Parathyroid adenoma (tissue), 2 donors: ENCODE results near the gene C2orf74.
"Not testable (repeated sequence)": the region's sequence is repeated elsewhere in the genome, so short reads cannot be mapped to it uniquely, and the experiment has no call there.

ENCODE experiments used
- H2AFZ ChIP-seq: fragments of 300-600 bp; sonication (generic); one replicate; pipeline ENCODE4 v1.7.0; 2017; ENCODE audit warnings: antibody characterized with exemption, mild to moderate bottlenecking
- H3K27ac ChIP-seq: fragments of 300-600 bp; sonication (generic); one replicate; pipeline ENCODE4 v1.7.0; 2017
- H3K27me3 ChIP-seq: fragments of 300-600 bp; sonication (generic); one replicate; pipeline ENCODE4 v1.7.0; 2017; ENCODE audit warnings: low read length; ENCODE audit not compliant: control insufficient read depth, insufficient read depth
- H3K36me3 ChIP-seq: fragments of 300-600 bp; sonication (generic); one replicate; pipeline ENCODE4 v1.7.0; 2017; ENCODE audit warnings: low read length; ENCODE audit not compliant: control insufficient read depth, insufficient read depth
- H3K4me1 ChIP-seq: fragments of 300-600 bp; sonication (generic); one replicate; pipeline ENCODE4 v1.7.0; 2017; ENCODE audit warnings: control low read depth
- H3K4me2 ChIP-seq: fragments of 300-600 bp; sonication (generic); one replicate; pipeline ENCODE4 v1.7.0; 2017; ENCODE audit warnings: low read length
- H3K4me3 ChIP-seq: fragments of 300-600 bp; sonication (generic); one replicate; pipeline ENCODE4 v1.7.0; 2017; ENCODE audit warnings: low read depth, low read length
- H3K79me2 ChIP-seq: fragments of 300-600 bp; sonication (generic); one replicate; pipeline ENCODE4 v1.7.0; 2017; ENCODE audit warnings: control low read depth
- H3K9ac ChIP-seq: fragments of 300-600 bp; sonication (generic); one replicate; pipeline ENCODE4 v1.7.0; 2017; ENCODE audit warnings: mild to moderate bottlenecking
- H3K9me3 ChIP-seq: fragments of 300-600 bp; sonication (generic); one replicate; pipeline ENCODE4 v1.7.0; 2017; ENCODE audit warnings: low read length; ENCODE audit not compliant: control insufficient read depth
- TF ChIP-seq, protein P1 (sequence below): fragments of 300-600 bp; sonication (generic); IDR thresholded peaks from one replicate; pipeline ENCODE4 v1.7.0; 2017; ENCODE audit warnings: antibody characterized with exemption, mild to moderate bottlenecking
- donor health status: primary hyperparathyroidism.

The C2orf74 gene

DNA sequence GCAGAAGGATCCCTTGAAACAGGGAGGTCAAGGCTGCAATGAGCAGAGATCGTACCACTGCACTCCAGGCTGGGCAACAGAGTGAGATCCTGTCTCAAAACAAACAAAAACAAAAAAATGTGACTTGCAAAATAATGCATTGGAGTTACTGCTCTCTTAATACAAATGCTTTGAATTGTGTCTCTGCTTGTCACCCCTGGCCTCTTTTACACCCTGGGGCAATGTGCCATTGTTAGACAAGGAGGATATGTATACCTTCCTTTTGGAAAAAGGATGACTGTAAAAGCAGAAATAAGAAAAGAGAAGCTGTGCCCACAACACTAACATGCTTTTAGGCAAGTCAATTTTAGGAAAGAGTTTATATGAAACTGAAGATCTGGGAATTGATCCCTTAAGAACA, 20.8 kb upstream of the C2orf74 start:
- Histone ChIP-seq H3K4me2 (no peak overlapping the region), H3K9me3 (no peaks in the 10 kb centered on the region), H3K27ac (no peak overlapping the region), H3K36me3 (no peaks in the 10 kb centered on the region), H3K4me1 (no peaks in the 10 kb centered on the region), H3K4me3 (no peak overlapping the region), H3K9ac (no peak overlapping the region), H3K27me3 (no peaks in the 10 kb centered on the region), H2AFZ (no peak overlapping the region), H3K79me2 (no peaks in the 10 kb centered on the region)
- TF ChIP-seq, protein P1, sequence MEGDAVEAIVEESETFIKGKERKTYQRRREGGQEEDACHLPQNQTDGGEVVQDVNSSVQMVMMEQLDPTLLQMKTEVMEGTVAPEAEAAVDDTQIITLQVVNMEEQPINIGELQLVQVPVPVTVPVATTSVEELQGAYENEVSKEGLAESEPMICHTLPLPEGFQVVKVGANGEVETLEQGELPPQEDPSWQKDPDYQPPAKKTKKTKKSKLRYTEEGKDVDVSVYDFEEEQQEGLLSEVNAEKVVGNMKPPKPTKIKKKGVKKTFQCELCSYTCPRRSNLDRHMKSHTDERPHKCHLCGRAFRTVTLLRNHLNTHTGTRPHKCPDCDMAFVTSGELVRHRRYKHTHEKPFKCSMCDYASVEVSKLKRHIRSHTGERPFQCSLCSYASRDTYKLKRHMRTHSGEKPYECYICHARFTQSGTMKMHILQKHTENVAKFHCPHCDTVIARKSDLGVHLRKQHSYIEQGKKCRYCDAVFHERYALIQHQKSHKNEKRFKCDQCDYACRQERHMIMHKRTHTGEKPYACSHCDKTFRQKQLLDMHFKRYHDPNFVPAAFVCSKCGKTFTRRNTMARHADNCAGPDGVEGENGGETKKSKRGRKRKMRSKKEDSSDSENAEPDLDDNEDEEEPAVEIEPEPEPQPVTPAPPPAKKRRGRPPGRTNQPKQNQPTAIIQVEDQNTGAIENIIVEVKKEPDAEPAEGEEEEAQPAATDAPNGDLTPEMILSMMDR: no peak

DNA sequence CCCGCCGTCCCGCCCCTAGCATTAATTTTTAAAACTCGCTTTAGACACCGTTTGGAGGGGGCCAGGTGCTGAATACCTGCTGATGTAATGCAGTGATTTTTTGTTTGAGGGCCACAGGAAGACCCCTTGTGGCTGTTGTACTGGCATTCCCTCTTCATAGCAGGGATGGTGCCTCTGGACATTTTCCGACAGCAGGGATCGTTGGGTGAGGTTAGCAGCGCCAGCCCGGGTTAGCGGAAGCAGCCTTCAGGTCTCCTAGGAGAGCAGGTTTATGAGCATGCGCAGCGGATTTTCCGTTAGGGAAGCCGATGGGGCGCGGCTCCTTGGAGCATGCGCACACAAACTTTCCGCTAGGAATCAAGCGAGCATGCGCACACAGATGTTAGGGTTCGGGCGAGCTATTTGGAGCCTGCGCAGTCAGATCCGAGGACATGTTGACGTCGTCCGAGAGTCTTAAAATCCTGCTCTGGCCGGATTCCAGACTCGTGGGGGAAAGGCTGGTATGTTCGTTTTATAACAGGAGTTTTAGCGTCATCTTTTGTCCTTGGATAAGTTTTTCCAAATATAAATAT, 17.2 kb upstream of the C2orf74 start:
- TF ChIP-seq, protein P1: peak; percentile 6
- Histone ChIP-seq H3K4me2 (peak overlapping the region; percentile 93), H3K9ac (no peak overlapping the region), H3K9me3 (no peaks in the 10 kb centered on the region), H3K79me2 (no peaks in the 10 kb centered on the region), H3K4me1 (no peaks in the 10 kb centered on the region), H3K27me3 (no peaks in the 10 kb centered on the region), H3K27ac (peak overlapping the region; percentile 55), H3K36me3 (no peaks in the 10 kb centered on the region), H3K4me3 (peak overlapping the region; percentile 80), H2AFZ (peak overlapping the region; percentile 85)

DNA sequence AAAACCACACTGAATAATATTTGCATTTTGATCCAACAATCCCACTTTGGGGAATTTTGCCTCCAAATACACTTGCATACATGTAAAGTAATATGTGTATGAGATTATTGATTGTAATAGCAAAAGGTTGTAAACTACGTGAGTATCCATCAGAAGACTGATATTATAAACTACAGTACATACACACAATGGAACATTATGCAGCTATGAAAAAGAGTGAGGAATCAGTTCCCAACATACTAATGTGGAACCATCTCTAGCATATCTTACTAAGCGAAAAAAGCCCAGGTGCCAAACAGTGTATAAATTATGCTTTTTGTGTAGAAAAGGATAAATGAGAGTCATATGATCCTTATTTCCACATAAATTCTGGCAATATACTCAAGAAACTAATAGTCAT, 16.0 kb upstream of the C2orf74 start:
- Histone ChIP-seq H3K27ac (no peak overlapping the region), H3K27me3 (no peaks in the 10 kb centered on the region), H3K4me2 (peak overlapping the region; percentile 74), H3K4me1 (no peaks in the 10 kb centered on the region), H3K4me3 (peak overlapping the region; percentile 80), H3K79me2 (no peaks in the 10 kb centered on the region), H3K36me3 (no peaks in the 10 kb centered on the region), H3K9ac (no peak overlapping the region), H3K9me3 (no peaks in the 10 kb centered on the region), H2AFZ (no peak overlapping the region)
- TF ChIP-seq, protein P1: no peak

DNA sequence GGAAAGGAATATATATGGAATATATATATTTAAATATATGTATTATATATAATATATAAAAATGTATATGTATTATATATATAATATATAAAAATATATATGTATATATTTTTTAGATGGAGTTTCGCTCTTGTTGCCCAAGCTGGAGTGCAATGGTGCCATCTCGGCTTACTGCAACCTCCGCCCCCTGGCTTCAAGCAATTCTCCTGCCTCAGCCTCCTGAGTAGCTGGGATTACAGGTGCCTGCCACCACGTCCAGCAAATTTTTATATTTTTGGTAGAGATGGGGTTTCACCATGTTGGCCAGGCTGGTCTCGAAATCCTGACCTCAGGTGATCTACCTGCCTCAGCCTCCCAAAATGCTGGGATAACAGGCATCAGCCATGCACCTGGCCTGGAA, 13.9 kb upstream of the C2orf74 start:
- not testable (repeated sequence) for H3K36me3 ChIP-seq, H3K79me2 ChIP-seq, H3K27ac ChIP-seq, H3K27me3 ChIP-seq, H2AFZ ChIP-seq, H3K4me2 ChIP-seq, H3K9me3 ChIP-seq, H3K4me1 ChIP-seq, H3K9ac ChIP-seq, H3K4me3 ChIP-seq

DNA sequence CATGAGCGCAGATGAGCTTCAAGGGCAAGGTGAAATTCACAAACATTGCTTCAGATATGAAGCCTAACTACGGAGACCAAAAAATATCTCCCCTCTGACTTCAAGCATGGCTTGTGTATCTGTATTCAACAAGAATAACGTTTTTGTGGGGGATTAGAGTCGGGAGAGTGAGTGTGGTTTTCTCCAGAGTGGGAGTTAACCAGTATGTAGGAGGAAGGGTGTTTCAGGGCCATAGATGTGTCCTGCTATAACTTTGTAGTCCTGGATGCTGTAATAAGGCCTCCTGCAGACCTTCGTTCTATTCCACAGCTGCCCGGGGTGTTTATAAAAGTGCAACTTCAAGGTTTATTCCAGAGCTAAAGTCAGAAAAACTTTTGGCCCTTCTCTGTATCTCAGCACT, 12.9 kb upstream of the C2orf74 start:
- Histone ChIP-seq H2AFZ (no peak overlapping the region), H3K27me3 (no peaks in the 10 kb centered on the region), H3K36me3 (no peaks in the 10 kb centered on the region), H3K27ac (no peak overlapping the region), H3K4me1 (no peaks in the 10 kb centered on the region), H3K9ac (no peak overlapping the region), H3K79me2 (no peaks in the 10 kb centered on the region), H3K4me2 (no peak overlapping the region), H3K9me3 (no peaks in the 10 kb centered on the region), H3K4me3 (no peak overlapping the region)
- TF ChIP-seq, protein P1: no peak
